AG08395 (cell line): ENCODE results near the gene IFNA2.
"Not testable (repeated sequence)": the region's sequence is repeated elsewhere in the genome, so short reads cannot be mapped to it uniquely, and the experiment has no call there.

Experiments used
- DNase-seq: peaks from one replicate; pipeline ENCODE4 v3.0.0; 2012; ENCODE audit warnings: mixed read lengths, low spot score

The IFNA2 gene

GRCh38 chr9:21385131-21385670 lies at the start of gene IFNA2:
Gene IFNA2, minus strand, starts transcription at chr9:21385398. Its CDS starts 69 bp downstream, at chr9:21385329.
- no peak for DNase-seq

DNA sequence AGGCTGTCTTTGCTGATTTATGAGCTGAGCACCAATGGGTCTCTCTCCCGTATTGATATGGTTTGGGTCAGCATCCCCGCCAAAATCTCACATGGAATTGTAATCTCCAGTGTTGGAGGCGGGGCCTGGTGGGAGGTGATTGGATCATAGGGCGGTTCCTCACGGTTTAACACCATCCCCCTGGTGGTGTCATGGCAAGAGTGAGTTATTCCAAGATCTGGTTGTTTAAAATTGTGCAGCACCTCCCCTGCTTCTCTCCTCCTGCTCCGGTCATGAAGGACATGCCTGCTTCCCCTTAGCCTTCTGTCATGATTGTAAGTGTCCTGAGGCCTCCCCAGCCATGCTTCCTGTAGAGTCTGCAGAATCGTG lies 49.8 kb upstream of the IFNA2 start:
- not testable (repeated sequence) for DNase-seq

DNA sequence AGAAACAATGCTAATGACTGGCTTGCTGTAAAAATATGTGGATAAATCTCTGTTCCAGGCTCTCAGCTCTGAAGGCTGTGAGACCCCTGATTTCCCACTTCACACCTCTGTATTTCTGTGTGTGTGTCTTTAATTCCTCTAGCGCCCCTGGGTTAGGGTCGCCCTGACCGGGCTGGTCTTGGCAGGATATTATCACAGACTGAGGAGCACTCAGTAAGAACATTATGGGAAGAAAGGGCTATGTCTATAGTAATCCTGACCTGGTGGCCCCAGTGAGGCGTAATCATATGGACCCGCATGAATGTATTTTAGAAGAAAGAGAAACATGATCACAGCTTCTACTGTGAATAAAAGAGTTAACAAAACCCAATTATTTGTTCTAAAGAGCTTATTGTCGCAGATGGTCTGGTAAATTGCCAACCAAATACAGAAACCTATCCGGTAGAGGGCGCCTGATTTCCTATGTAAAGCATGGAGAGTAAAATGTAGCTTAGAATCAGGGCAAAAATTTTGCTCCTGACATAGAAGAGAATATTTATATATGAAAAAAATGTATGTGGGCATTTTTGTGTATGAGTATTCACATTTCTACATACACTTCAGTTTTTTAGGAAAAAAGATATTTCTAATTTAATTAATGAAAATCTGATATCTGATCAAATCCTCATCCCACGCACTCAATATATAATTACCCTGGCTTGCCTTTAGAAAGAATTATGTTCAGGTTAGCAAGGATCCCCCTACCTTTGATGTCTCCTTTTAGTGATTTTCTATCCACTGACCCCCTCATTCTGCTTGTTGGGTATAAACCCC lies 49.2 kb upstream of the IFNA2 start:
- peak; percentile 58 for DNase-seq

- no peak for DNase-seq
Observed at GRCh38 chr9:21432672-21433425, 47.7 kb upstream of the IFNA2 start.

GRCh38 chr9:21429191-21429590 lies 44.0 kb upstream of the IFNA2 start:
- DNase-seq: no peak

DNA sequence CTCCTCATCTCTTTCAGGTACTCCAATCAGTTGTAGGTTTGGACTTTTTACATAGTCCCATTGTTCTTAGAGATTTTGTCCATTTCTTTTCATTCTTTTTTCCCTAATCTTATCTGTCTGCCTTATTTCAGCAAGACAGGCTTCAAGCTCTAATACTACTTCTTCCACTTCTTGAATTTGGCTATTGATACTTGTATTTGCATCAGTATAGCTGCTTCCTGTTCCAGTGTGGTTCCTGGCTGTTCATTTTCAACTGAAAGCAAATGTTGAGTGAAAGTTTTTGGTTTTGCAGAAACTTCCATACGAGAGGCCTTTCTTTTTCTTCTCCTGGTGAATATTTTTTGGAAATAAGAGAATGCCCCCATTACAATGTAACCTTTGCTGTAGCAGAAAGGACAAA lies 43.0 kb upstream of the IFNA2 start:
- DNase-seq: no peak

DNA sequence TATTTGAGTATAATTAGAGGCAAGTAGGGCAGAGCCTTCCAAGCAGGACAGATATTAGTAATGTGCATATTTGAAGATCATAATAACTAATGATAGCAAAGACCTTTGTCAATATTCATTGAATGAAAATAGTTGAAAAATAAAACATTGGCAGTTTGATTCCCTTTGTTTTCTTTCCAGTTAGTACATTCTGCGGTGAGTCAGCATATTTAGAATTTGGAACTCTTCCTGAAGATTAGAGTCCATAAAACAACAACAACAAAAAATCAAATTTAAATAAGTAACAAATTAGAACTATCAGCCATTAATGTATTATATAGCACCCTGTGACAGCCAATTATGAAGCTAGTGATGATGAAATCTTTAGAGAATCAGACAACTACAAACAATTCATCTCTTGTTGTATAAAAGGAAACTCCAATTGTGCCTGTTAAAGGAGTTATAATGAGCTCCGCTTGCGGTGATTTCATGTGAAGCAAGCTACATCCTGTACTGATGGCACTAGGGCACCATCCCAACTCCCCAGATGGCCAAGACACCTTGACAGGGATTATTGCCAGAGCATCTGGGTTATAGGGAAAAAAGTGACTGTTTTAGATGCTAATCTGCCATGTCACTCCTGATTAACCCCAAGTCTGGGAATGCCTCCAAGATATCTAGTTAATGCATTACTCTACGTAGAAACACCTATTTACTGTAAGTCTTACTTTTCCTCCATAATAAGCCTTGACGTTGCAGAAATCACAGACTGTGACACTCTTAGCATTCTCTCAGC lies 30.5 kb upstream of the IFNA2 start:
- DNase-seq: no peak

DNA sequence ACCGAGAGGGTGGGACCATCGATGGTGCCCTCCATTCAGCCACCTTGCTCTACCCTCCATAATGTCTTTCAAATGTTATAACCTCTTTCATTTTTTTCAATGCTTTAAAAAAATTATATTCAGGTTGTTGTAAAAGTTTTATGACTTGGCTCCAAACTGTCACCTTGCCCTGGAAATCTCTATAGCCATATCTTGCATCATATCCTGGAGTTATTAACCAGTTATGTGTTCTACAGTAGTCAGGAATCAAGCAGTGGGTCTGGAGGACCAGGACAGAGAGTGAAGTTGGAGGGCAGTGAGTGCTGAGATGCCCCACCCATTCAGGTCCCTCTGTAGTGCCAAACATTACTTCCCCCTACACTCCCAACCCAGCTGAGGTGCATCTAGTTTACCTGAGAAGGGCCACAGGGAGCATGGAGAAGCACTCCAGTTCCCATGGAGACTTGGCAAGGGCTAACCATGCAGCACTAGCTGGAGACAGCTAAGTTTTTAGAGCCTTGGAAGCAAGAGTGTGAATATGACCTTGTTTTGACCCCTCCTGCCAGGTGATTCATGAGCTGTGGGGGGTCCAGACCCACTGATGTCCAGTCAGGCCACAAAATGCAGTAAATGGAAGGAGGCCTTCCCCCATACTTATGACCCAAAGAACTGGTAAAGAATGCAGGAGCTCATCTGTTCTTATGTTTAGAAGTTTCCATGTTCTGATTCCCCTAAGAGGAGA lies 29.2 kb upstream of the IFNA2 start:
- no peak for DNase-seq

DNA sequence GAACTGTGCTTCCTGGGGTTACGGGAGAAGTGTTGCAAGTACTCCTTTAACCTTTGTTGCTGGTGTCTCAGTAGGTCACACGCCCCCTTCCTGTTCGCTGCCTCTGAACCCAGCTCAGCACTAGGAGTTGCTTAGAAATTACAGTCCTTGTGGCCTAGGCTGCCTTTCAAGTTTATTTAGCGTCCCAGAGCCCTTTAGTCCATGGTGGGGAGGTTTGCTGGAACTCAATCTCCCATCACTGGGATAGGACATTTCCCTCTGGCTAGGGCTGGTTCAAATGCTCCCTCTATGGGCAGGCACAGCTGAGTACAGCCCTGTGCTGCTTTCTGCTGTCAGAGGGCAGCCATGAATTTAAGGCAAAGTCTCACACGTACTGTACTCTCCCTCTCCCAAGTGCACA lies 28.4 kb upstream of the IFNA2 start:
- no peak for DNase-seq

GRCh38 chr9:21413151-21413550 lies 28.0 kb upstream of the IFNA2 start:
- DNase-seq: no peak

DNA sequence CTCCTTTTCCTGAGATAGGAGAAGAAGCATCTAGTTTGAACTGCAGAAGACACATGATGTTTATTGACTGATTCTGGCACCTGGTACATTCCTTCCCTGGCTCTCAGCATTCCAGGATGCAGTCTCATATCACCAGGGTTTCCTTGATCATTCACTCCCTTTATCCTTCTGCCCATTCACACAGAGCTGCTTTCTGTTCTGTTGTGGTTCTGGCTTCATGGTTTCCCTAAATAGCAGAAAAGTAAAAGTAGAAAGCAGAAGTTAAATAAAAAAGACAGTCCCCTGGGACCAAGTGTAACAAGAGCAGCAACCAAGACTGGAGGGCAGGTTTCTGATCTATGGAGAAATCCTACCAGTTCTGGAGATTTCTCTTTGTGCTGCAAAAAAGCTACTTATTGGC lies 26.9 kb upstream of the IFNA2 start:
- DNase-seq: no peak

DNA sequence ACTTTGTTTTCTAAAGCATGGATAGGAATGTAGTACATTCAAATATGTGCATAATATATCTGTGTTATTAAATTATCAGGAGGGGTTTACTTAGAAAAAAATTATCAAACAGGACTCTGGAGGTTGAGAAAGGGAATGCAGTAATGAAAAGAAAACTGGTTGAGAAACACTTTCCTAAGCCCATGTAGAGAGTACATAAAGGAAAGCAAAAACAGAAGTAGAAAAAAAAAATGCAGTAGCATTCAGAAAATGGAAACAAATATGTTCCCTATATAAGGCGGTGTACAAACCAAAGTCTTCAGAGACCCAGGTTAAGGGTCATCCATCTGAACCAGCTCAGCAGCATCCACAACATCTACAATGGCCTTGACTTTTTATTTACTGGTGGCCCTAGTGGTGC lies 23.6 kb upstream of the IFNA2 start, which contains the start of gene IFNA8:
IFNA8 (plus strand) TSS at position 301 of the 400 bp plus-strand sequence; CDS start at position 361, 60 bp downstream.
- DNase-seq: no peak

DNA sequence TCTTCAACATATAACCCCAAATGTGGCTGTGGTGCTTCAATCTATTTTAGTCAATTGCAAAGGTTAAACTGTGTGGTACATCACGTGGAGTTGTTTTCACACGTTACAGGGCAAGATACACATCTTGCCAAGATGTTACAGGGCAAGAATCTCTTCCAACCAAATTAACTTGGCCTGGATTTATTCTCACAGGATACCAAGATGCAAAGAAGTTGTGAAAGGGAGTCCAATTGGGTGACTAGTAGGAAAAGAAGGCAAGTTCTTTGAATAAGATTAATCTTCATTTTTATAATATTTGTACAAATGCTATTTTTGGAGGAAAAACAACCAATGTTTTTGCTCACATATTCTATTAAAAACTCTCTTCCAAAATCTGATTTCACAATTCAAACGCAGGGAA lies 18.9 kb upstream of the IFNA2 start:
- no peak for DNase-seq

DNA sequence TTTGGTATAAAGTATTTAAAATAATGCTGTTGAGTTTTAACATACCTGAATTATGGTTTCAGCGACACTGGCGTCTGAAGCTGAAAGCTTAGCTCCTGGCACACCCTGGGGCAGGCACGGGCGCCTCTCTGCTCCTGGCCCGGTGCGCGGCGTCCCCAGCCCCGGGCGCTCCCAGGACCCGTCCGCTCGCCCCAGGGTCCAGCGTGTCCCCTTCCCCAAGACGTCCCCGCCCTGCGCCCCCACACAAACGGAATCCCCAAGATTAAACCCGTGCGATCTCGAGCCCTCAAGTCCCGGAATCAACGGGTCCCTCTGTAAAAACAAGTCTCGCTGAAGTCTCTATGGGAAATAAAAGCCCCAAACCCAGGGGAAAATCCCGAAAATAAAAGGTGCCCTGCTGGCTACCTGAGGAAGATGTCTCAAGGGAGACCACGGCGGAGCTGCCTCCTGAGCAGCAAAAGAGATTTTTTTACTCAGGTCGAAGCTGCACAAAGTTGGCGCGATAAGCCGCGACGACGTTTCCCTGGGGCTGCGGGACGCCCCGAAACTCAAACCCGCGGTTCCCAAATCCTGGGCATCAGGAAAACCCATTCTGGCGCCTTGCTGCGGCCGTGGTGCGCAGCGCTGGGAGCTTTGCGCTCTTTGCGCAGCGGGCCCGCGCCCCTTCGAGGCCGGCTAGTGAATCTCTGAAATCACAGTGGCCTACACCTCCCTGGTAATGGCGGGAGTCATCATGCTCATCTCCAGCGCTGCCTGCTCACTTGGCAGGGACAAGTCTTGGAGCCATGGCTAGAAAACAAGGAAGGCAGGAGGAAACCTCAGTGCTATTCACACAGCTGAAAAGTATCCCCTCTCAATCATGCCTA lies 17.4 kb upstream of the IFNA2 start:
- DNase-seq: peak; percentile 27

- DNase-seq: no peak
Observed at GRCh38 chr9:21399956-21400355, 14.8 kb upstream of the IFNA2 start.

DNA sequence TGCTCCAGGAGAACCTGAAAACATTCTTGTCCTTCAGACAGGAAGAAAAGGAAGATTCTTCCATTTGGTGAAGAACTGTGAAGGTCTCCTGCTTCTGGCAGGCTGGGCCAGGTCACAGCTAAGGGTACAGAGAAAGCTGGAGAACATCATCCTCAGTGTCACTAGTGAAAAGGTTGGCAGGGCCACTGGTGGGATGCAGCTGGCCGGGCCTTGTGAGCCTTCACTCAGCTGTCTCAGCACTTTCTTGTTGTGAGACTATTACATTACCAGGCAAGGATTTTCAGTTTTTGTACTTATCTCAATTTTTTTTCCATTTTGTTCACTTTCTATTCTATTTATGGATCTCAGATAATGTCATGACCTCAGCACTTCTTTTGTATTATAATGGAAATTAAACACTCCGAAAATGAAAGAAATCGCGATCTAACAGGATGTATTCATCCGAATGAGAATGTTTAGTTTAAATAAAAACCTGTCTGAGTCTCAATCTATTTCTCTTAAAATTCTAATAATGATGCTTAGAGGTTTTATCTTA lies 13.8 kb upstream of the IFNA2 start:
- no peak for DNase-seq

DNA sequence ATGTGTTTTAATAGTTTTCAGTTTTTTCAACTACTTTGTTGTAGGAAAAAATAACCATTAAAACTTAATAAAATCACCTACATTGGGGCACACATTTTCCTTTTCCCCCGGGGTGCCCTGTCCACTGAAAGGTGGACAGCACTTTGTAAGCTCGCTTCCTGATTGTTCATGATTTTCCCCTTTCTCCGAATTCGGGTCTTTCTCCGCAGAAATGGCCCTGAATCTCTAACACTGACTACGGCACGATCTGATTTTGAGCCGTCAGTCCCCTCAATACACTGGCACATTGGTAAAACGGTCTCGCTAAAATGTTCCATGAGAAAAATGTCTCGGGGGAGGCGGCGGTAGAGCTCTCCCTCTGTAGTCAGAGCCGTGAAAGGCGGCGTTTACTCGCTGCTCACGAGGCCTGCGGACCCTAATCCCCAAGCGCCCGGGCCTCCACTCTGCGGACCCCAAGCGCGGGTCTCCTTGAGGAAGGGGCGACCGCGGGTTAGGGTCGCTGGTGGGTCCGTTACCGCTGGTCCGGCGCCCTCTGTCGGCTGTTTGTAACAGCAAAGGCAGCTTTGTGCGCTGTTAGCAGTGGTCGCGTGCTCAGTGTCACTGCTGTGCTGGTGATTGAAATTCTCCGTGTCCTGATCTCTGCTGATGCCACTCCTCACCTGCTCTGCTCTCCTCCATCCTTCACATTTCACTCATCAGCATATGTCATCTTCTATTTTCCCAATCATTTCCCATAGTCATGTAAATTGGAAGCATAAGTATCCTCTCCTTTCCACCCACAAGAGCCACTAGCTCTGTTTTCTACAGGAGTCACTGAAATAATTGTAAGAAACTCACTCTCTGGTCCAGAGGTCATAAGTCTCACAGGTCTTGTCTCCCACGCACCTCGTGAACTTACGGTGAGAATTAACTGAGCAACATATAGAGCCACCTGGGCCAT lies 10.8 kb upstream of the IFNA2 start:
- no peak for DNase-seq

DNA sequence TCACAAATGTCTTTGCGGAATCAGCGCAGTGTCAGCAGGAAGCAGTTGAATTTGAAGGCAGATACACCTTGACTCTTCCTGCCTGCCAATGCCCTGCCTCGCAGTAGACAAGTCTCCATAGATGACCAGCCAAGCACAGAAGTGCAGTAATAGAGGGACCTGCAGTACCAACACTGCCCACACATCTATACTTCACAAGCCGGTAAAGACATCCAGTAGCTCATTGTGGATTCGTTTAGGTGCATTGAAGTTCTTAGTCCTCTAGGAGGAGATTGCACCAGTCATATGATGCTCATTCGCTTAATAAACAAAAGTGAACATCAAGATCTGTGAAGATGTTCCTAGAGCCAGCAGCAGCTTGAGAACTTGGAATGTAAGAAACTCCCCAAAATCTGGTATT lies 7.1 kb upstream of the IFNA2 start:
- DNase-seq: no peak

DNA sequence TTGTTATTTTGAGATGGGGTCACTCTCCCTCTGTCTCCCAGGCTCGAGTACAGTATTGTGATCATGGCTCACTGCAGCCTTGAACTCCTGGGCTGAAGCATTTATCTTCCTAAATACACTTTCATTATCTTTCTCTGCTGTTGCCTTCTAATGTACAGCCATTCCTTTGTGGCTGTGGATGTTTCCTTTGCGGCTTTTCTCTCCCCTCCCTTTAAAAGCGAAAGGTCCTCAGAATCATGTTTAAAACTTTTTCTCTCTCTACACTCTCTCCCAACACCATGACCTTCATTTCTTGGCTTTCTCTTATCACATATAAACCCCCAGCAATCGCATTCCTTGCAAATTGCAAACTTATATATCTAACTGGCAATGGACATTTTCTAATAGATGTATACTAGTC lies 1.6 kb downstream of the IFNA2 start:
- DNase-seq: no peak
